ENCODE data around the gene DGCR6L.
"Not testable (repeated sequence)": the region's sequence is repeated elsewhere in the genome, so short reads cannot be mapped to it uniquely, and the experiment has no call there.

DGCR6L gene

GRCh38 chr22:20265772-20266666 lies 53.8 kb downstream of the DGCR6L start:
- not testable (repeated sequence) for H3K36me3 Mint-ChIP-seq (ENCODE audit: low read depth); H3K4me3 Mint-ChIP-seq; H3K27ac Mint-ChIP-seq; H3K9me3 Mint-ChIP-seq; DNase-seq (ENCODE audit: low spot score); H3K27me3 Mint-ChIP-seq (ENCODE audit: low read depth); H3K4me1 Mint-ChIP-seq (ENCODE audit: low read depth)

GRCh38 chr22:20264614-20265452 lies 55.0 kb downstream of the DGCR6L start:
- Mint-ChIP-seq H3K9me3 (no peaks in the 10 kb centered on the region), H3K27ac (no peak overlapping the region), H3K4me1 (ENCODE audit: low read depth) (peaks cover 2% of the 10 kb centered on the region), H3K36me3 (ENCODE audit: low read depth) (no peaks in the 10 kb centered on the region), H3K4me3 (no peak overlapping the region), H3K27me3 (ENCODE audit: low read depth) (peaks cover 4% of the 10 kb centered on the region)
- DNase-seq (ENCODE audit: low spot score), result no peak

All from T-helper 2 cell treated with Interferon-gamma antibody and Interleukin-4, amounts not matched to agents 5 μg/mL and 100 μg/mL, for 36 hours (primary cell).